Measurements from ENCODE around the gene KIF15.

DNA sequence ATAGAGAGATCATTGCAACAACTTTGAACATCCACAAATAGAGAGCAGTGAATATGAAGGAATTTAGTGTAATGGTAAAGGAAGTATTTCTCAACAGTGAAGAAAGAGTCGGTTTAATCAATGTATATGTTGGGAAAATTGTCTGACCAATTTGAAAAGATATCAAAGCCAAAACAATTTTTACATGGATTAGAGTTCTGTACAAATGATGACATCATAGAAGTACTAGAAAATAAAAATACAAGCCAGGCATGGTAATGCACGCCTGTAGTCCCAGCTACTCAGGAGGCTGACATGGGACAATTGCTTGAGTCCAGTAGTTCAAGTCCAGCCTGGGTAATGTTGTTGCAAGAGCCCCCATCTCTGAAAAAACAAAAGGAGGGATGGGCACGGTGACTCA is 74.1 kb downstream of the KIF15 start:
- TF ChIP-seq, protein P1, sequence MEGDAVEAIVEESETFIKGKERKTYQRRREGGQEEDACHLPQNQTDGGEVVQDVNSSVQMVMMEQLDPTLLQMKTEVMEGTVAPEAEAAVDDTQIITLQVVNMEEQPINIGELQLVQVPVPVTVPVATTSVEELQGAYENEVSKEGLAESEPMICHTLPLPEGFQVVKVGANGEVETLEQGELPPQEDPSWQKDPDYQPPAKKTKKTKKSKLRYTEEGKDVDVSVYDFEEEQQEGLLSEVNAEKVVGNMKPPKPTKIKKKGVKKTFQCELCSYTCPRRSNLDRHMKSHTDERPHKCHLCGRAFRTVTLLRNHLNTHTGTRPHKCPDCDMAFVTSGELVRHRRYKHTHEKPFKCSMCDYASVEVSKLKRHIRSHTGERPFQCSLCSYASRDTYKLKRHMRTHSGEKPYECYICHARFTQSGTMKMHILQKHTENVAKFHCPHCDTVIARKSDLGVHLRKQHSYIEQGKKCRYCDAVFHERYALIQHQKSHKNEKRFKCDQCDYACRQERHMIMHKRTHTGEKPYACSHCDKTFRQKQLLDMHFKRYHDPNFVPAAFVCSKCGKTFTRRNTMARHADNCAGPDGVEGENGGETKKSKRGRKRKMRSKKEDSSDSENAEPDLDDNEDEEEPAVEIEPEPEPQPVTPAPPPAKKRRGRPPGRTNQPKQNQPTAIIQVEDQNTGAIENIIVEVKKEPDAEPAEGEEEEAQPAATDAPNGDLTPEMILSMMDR (conservative IDR thresholded peaks at IDR 0.05; ENCODE audit: low read depth, low read length), result no peak
- no peak for TF ChIP-seq EZH2 (IDR thresholded peaks at IDR 0.05; ENCODE audit: borderline replicate concordance, low read depth, low read length, poor library complexity, severe bottlenecking)

Measured in A673 (cell line).